CD4-positive, alpha-beta memory T cell (primary cell): ENCODE data around the gene CAPRIN2. TPM values are rescaled to one million over a fixed set of nuclear protein-coding genes. Genes with fewer than 3 reads are reported as not detected.

Experiments used
- CTCF ChIA-PET: fragments of 350-600 bp; sonication (Branson Sonifier 250); formaldehyde crosslinking; loops from one replicate; lab custom pipeline; 2021; ENCODE audit warnings: inconsistent platforms; ENCODE audit not compliant: partially characterized antibody; lab: Charles Lee
- POLR2A ChIA-PET: fragments of 350-600 bp; sonication (Branson Sonifier 250); formaldehyde crosslinking; loops from one replicate; lab custom pipeline; 2021; ENCODE audit not compliant: partially characterized antibody; lab: Charles Lee
- DNase-seq, 5 donors: peaks; one replicate each; pipeline versions ENCODE4 v3.0.0 to v3.0.0-alpha.2; 2020 to 2022; ENCODE audit warnings: mixed read lengths in 1 of 5
- H3K27ac ChIP-seq: one replicate; pipeline ENCODE4 v1.7.0; 2013; ENCODE audit warnings: low read depth, low read length
- H3K27me3 ChIP-seq: 2 replicates; pipeline ENCODE4 v1.7.0; 2013; ENCODE audit warnings: mild to moderate bottlenecking, low read length, moderate library complexity; ENCODE audit not compliant: insufficient read depth
- H3K36me3 ChIP-seq: 2 replicates; pipeline ENCODE4 v1.7.0; 2013; ENCODE audit warnings: mild to moderate bottlenecking, low read length, moderate library complexity; ENCODE audit not compliant: insufficient read depth
- H3K4me1 ChIP-seq: 2 replicates; pipeline ENCODE4 v1.7.0; 2013; ENCODE audit warnings: mild to moderate bottlenecking, low read length, moderate library complexity; ENCODE audit not compliant: insufficient read depth
- H3K4me3 ChIP-seq, 2 donors: one replicate each; pipeline ENCODE4 v1.7.0; 2013; ENCODE audit warnings: low read length in 2 of 2, mild to moderate bottlenecking in 1 of 2
- H3K9me3 ChIP-seq, 2 donors: one replicate each; pipeline ENCODE4 v1.7.0; 2013; ENCODE audit warnings: low read length in 2 of 2, control low read depth in 1 of 2; ENCODE audit not compliant: control insufficient read depth in 1 of 2
- H3K27ac Mint-ChIP-seq, 7 donors: one replicate each; pipeline ENCODE4 v1.8.0; 2020 to 2021; ENCODE audit warnings: mixed read lengths in 7 of 7, mild to moderate bottlenecking in 6 of 7, inconsistent platforms in 3 of 7, moderate library complexity in 3 of 7
- H3K27me3 Mint-ChIP-seq, 2 donors: one replicate each; pipeline ENCODE4 v1.8.0; 2020 to 2021; ENCODE audit warnings: mixed read lengths in 2 of 2
- H3K36me3 Mint-ChIP-seq, 2 donors: one replicate each; pipeline ENCODE4 v1.8.0; 2020 to 2021; ENCODE audit warnings: mixed read lengths in 2 of 2, inconsistent platforms in 1 of 2, mild to moderate bottlenecking in 1 of 2
- H3K4me1 Mint-ChIP-seq, 4 donors: one replicate each; pipeline ENCODE4 v1.8.0; 2020 to 2021; ENCODE audit warnings: mixed read lengths in 4 of 4, mild to moderate bottlenecking in 1 of 4
- H3K4me3 Mint-ChIP-seq, 8 donors: one replicate each; pipeline ENCODE4 v1.8.0; 2020 to 2021; ENCODE audit warnings: mixed read lengths in 8 of 8, mild to moderate bottlenecking in 7 of 8, moderate library complexity in 6 of 8, inconsistent platforms in 3 of 8
- H3K9me3 Mint-ChIP-seq, 8 donors: one replicate each; pipeline ENCODE4 v1.8.0; 2020 to 2021; ENCODE audit warnings: mixed read lengths in 8 of 8, mild to moderate bottlenecking in 5 of 8, inconsistent platforms in 3 of 8, moderate library complexity in 1 of 8
- intact Hi-C: fragments of 100-400 bp; cut with micrococcal nuclease; formaldehyde crosslinking; loops from one replicate; pipeline ENCODE4 v1.15.1; 2023
- polyA plus RNA-seq, 2 donors: library from polyadenylated mRNA; unstranded; fragments of 300-500 nt; fragmentation: Illumina TruSeq; gene quantifications; one replicate each; pipeline ENCODE4 v1.2.3, GENCODE V29; 2021
- total RNA-seq, 2 experiments: library from RNA; stranded (reverse); gene quantifications; one replicate each; pipeline ENCODE4 v1.2.3, GENCODE V29; 2021

Gene CAPRIN2
- total and polyA plus RNA-seq, 4 experiments from 2014 or later, result 4.5 to 47.0 (median 25.8) TPM

GRCh38 chr12:30783946-30784345, 29.2 kb upstream of the CAPRIN2 start:
- CTCF ChIA-PET, result no interaction called here
- H3K27ac Mint-ChIP-seq, result no peak overlapping the region

GRCh38 chr12:30782316-30783173, 27.8 kb upstream of the CAPRIN2 start:
- Mint-ChIP-seq H3K27ac (no peak overlapping the region), H3K36me3 (peaks cover 0 to 3% of the 10 kb centered on the region in 2 donors), H3K27me3 (peaks cover 10 to 15% of the 10 kb centered on the region in 2 donors), H3K9me3 (no peaks in the 10 kb centered on the region), H3K4me3 (no peak overlapping the region), H3K4me1 (no peaks in the 10 kb centered on the region)
- H3K4me3 ChIP-seq, result no peak overlapping the region
- intact Hi-C loops, result no loop called here
- POLR2A ChIA-PET, result no interaction called here
- no peaks in the 10 kb centered on the region for H3K27me3 ChIP-seq
- DNase-seq, result no peak
- no peaks in the 10 kb centered on the region for H3K36me3 ChIP-seq
- H3K9me3 ChIP-seq, result no peaks in the 10 kb centered on the region
- H3K27ac ChIP-seq, result no peak overlapping the region
- no peaks in the 10 kb centered on the region for H3K4me1 ChIP-seq
- CTCF ChIA-PET, result no interaction called here

More at GRCh38 chr12:30783946-30784345, 29.2 kb upstream of the CAPRIN2 start:
- peaks cover 4 to 15% of the 10 kb centered on the region in 2 donors for H3K27me3 Mint-ChIP-seq
- no peak overlapping the region for H3K4me3 Mint-ChIP-seq
- no peaks in the 10 kb centered on the region for H3K9me3 ChIP-seq
- no peaks in the 10 kb centered on the region for H3K9me3 Mint-ChIP-seq
- H3K27me3 ChIP-seq, result no peaks in the 10 kb centered on the region
- intact Hi-C loops, result no loop called here
- no peak for DNase-seq
- H3K4me3 ChIP-seq, result no peak overlapping the region
- no peaks in the 10 kb centered on the region for H3K36me3 Mint-ChIP-seq
- H3K27ac ChIP-seq, result no peak overlapping the region
- POLR2A ChIA-PET, result no interaction called here
- no peaks in the 10 kb centered on the region for H3K36me3 ChIP-seq
- no peaks in the 10 kb centered on the region for H3K4me1 Mint-ChIP-seq
- H3K4me1 ChIP-seq, result no peaks in the 10 kb centered on the region

- CTCF ChIA-PET, result no interaction called here
- Mint-ChIP-seq H3K9me3 (peaks cover 0 to 11% (median 1%) of the 10 kb centered on the region in 8 donors), H3K4me3 (no peak overlapping the region), H3K27ac (no peak overlapping the region), H3K4me1 (no peaks in the 10 kb centered on the region), H3K27me3 (peaks cover 4 to 8% of the 10 kb centered on the region in 2 donors), H3K36me3 (peaks cover 0 to 3% of the 10 kb centered on the region in 2 donors)
- no peaks in the 10 kb centered on the region for H3K27me3 ChIP-seq
- no peaks in the 10 kb centered on the region for H3K36me3 ChIP-seq
- no peak overlapping the region for H3K27ac ChIP-seq
- H3K4me3 ChIP-seq, result no peak overlapping the region
- POLR2A ChIA-PET, result no interaction called here
- H3K4me1 ChIP-seq, result no peaks in the 10 kb centered on the region
- no peak for DNase-seq
- intact Hi-C loops, result no loop called here
- no peaks in the 10 kb centered on the region for H3K9me3 ChIP-seq
These were observed 24.8 kb upstream of the CAPRIN2 start for GRCh38 chr12:30779578-30779977.

GRCh38 chr12:30779178-30779577, 24.4 kb upstream of the CAPRIN2 start:
- H3K9me3 Mint-ChIP-seq, result peaks cover 0 to 13% (median 1%) of the 10 kb centered on the region in 8 donors
- H3K4me1 ChIP-seq, result no peaks in the 10 kb centered on the region

GRCh38 chr12:30774599-30774998, 19.8 kb upstream of the CAPRIN2 start:
- ChIA-PET CTCF (interaction anchor here (1.1 kb wide), 2 partner anchors 22 to 76 kb away, joined by 3 read pairs; no protein-coding TSS in a partner anchor), POLR2A (no interaction called here)
- intact Hi-C loops, result no loop called here
- Histone ChIP-seq H3K27me3 (no peaks in the 10 kb centered on the region), H3K36me3 (no peaks in the 10 kb centered on the region), H3K4me1 (no peaks in the 10 kb centered on the region), H3K4me3 (no peak overlapping the region), H3K27ac (no peak overlapping the region), H3K9me3 (no peaks in the 10 kb centered on the region)
- Mint-ChIP-seq H3K4me1 (no peaks in the 10 kb centered on the region), H3K9me3 (peaks cover 0 to 15% (median 2%) of the 10 kb centered on the region in 8 donors), H3K27ac (no peak overlapping the region), H3K27me3 (peaks cover 4 to 6% of the 10 kb centered on the region in 2 donors), H3K36me3 (peaks cover 0 to 3% of the 10 kb centered on the region in 2 donors), H3K4me3 (no peak overlapping the region)
- DNase-seq, result no peak

More at GRCh38 chr12:30779178-30779577, 24.4 kb upstream of the CAPRIN2 start:
- POLR2A ChIA-PET, result no interaction called here
- H3K4me3 ChIP-seq, result no peak overlapping the region
- no peak for DNase-seq
- CTCF ChIA-PET, result no interaction called here
- intact Hi-C loops, result no loop called here
- H3K9me3 ChIP-seq, result no peaks in the 10 kb centered on the region
- no peaks in the 10 kb centered on the region for H3K27me3 ChIP-seq
- H3K27me3 Mint-ChIP-seq, result peaks cover 2 to 8% of the 10 kb centered on the region in 2 donors
- H3K4me3 Mint-ChIP-seq, result no peak overlapping the region
- H3K27ac ChIP-seq, result no peak overlapping the region
- no peaks in the 10 kb centered on the region for H3K4me1 Mint-ChIP-seq
- H3K36me3 Mint-ChIP-seq, result peaks cover 0 to 3% of the 10 kb centered on the region in 2 donors
- no peak overlapping the region for H3K27ac Mint-ChIP-seq
- no peaks in the 10 kb centered on the region for H3K36me3 ChIP-seq

DNA sequence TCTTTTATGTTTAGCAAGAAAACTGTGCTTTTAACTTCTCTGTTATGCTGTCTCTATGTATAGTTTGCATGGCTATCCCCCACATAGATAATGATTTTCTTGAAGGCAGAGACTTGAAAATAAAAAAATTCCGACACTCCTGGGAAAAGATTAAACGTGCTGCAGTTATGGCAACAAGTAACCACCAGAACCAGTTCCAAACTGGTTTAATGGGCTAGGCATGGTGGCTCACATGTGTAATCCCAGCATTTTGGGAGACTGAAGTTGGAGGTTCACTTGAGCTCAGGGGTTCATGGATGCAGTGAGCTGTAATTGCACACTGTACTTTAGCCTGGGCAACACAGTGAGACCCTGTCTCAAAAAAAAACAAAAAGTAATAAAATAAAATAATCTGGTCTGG, 15.1 kb upstream of the CAPRIN2 start:
- Mint-ChIP-seq H3K36me3 (no peaks in the 10 kb centered on the region), H3K27ac (no peak overlapping the region), H3K9me3 (peaks cover 0 to 5% (median 0%) of the 10 kb centered on the region in 8 donors), H3K4me1 (no peaks in the 10 kb centered on the region), H3K27me3 (peaks cover 0 to 9% of the 10 kb centered on the region in 2 donors), H3K4me3 (no peak overlapping the region)
- no peaks in the 10 kb centered on the region for H3K9me3 ChIP-seq
- DNase-seq, result no peak
- no peaks in the 10 kb centered on the region for H3K27me3 ChIP-seq
- POLR2A ChIA-PET, result no interaction called here
- no peak overlapping the region for H3K27ac ChIP-seq
- CTCF ChIA-PET, result no interaction called here
- intact Hi-C loops, result no loop called here
- H3K4me3 ChIP-seq, result no peak overlapping the region
- H3K36me3 ChIP-seq, result no peaks in the 10 kb centered on the region
- H3K4me1 ChIP-seq, result no peaks in the 10 kb centered on the region

GRCh38 chr12:30764251-30764650, 9.5 kb upstream of the CAPRIN2 start:
- H3K4me3 ChIP-seq, result no peak overlapping the region
- Mint-ChIP-seq H3K4me3 (no peak overlapping the region), H3K27ac (no peak overlapping the region), H3K27me3 (peaks cover 0 to 5% of the 10 kb centered on the region in 2 donors), H3K9me3 (no peaks in the 10 kb centered on the region), H3K4me1 (no peaks in the 10 kb centered on the region), H3K36me3 (peaks cover 0 to 3% of the 10 kb centered on the region in 2 donors)
- H3K9me3 ChIP-seq, result no peaks in the 10 kb centered on the region
- H3K27me3 ChIP-seq, result no peaks in the 10 kb centered on the region
- POLR2A ChIA-PET, result no interaction called here
- H3K36me3 ChIP-seq, result no peaks in the 10 kb centered on the region
- no peak for DNase-seq
- no peak overlapping the region for H3K27ac ChIP-seq
- intact Hi-C loops, result no loop called here
- CTCF ChIA-PET, result interaction anchor here (1.6 kb wide), 1 partner anchor 43 kb away, joined by 6 read pairs; no protein-coding TSS in a partner anchor
- H3K4me1 ChIP-seq, result no peaks in the 10 kb centered on the region
